Measurements from ENCODE around the gene SYCE3.

SYCE3 gene

GRCh38 chr22:50561401-50562358, 1.0 kb downstream of the SYCE3 start:
- no peak for TF ChIP-seq ZNF274 (IDR thresholded peaks at IDR 0.05; ENCODE audit: low read depth, low read length)
- H3K4me3 ChIP-seq (ENCODE audit: low read length), result no peak overlapping the region

- no peak for TF ChIP-seq ZNF274 (IDR thresholded peaks at IDR 0.05; ENCODE audit: low read depth, low read length)
- H3K4me3 ChIP-seq (ENCODE audit: low read length), result no peak overlapping the region
Measured at GRCh38 chr22:50560034-50560433, 2.7 kb downstream of the SYCE3 start.

GRCh38 chr22:50556703-50557102, 6.0 kb downstream of the SYCE3 start:
- H3K4me3 ChIP-seq (ENCODE audit: low read length), result no peak overlapping the region
- no peak for TF ChIP-seq ZNF274 (IDR thresholded peaks at IDR 0.05; ENCODE audit: low read depth, low read length)

- no peak for TF ChIP-seq ZNF274 (IDR thresholded peaks at IDR 0.05; ENCODE audit: low read depth, low read length)
- H3K4me3 ChIP-seq (ENCODE audit: low read length), result no peak overlapping the region
Measured at GRCh38 chr22:50553310-50553709, 9.4 kb downstream of the SYCE3 start.

- TF ChIP-seq ZNF274 (IDR thresholded peaks at IDR 0.05; ENCODE audit: low read depth, low read length), result no peak
- no peak overlapping the region for H3K4me3 ChIP-seq (ENCODE audit: low read length)
Measured at GRCh38 chr22:50551160-50551752, 11.5 kb downstream of the SYCE3 start.

GRCh38 chr22:50550395-50550794, 12.3 kb downstream of the SYCE3 start:
- H3K4me3 ChIP-seq (ENCODE audit: low read length), result no peak overlapping the region
- TF ChIP-seq ZNF274 (IDR thresholded peaks at IDR 0.05; ENCODE audit: low read depth, low read length), result no peak

- peak overlapping the region; percentile 17; the same call in 1 of the 2 replicates for H3K4me3 ChIP-seq (ENCODE audit: low read length)
- TF ChIP-seq ZNF274 (IDR thresholded peaks at IDR 0.05; ENCODE audit: low read depth, low read length), result no peak
Measured at GRCh38 chr22:50548921-50549790, 13.6 kb downstream of the SYCE3 start.

- no peak for TF ChIP-seq ZNF274 (IDR thresholded peaks at IDR 0.05; ENCODE audit: low read depth, low read length)
- H3K4me3 ChIP-seq (ENCODE audit: low read length), result peak overlapping the region; percentile 17; the same call in 1 of the 2 replicates
Measured at GRCh38 chr22:50548040-50548920, 14.4 kb downstream of the SYCE3 start.

- no peak overlapping the region for H3K4me3 ChIP-seq (ENCODE audit: low read length)
- no peak for TF ChIP-seq ZNF274 (IDR thresholded peaks at IDR 0.05; ENCODE audit: low read depth, low read length)
Measured at GRCh38 chr22:50547263-50547985, 15.3 kb downstream of the SYCE3 start.

GRCh38 chr22:50546326-50547262, 16.1 kb downstream of the SYCE3 start:
- TF ChIP-seq ZNF274 (IDR thresholded peaks at IDR 0.05; ENCODE audit: low read depth, low read length), result no peak
- H3K4me3 ChIP-seq (ENCODE audit: low read length), result no peak overlapping the region

GRCh38 chr22:50545522-50546325, 17.0 kb downstream of the SYCE3 start, which contains the start of gene KLHDC7B:
KLHDC7B (plus strand) TSS chr22:50545899; CDS start chr22:50546244, 345 bp downstream.
- no peak within 1 kb of the TSS for H3K4me3 ChIP-seq (ENCODE audit: low read length)
- TF ChIP-seq ZNF274 (IDR thresholded peaks at IDR 0.05; ENCODE audit: low read depth, low read length), result no peak

Data from GM08714 (cell line).